Fibroblast of mammary gland (primary cell): ENCODE results near the gene PSMA5.

Experiments
- DNase-seq: peaks from one replicate; pipeline ENCODE4 v3.0.0-alpha.2; 2010; ENCODE audit warnings: low read depth
- H3K4me3 ChIP-seq: 2 replicates; pipeline ENCODE4 v1.5.1; 2011; ENCODE audit warnings: low read depth, mild to moderate bottlenecking, low read length, moderate library complexity; ENCODE audit not compliant: control insufficient read depth
- CTCF ChIP-seq: conservative IDR thresholded peaks from 2 replicates; pipeline ENCODE4 v1.5.1; 2011; ENCODE audit warnings: low read depth, low read length, inconsistent platforms; ENCODE audit not compliant: control insufficient read depth, insufficient read depth

Gene PSMA5

GRCh38 chr1:109388208-109388711 lies 38.0 kb downstream of the PSMA5 start:
- no peak for TF ChIP-seq CTCF
- DNase-seq: no peak

GRCh38 chr1:109386054-109386717 lies 40.1 kb downstream of the PSMA5 start:
- TF ChIP-seq CTCF: no peak
- DNase-seq: no peak
- no peak overlapping the region for H3K4me3 ChIP-seq

More at GRCh38 chr1:109388208-109388711, 38.0 kb downstream of the PSMA5 start:
- H3K4me3 ChIP-seq: no peak overlapping the region

GRCh38 chr1:109385417-109385816 lies 40.8 kb downstream of the PSMA5 start:
- no peak for DNase-seq
- no peak for TF ChIP-seq CTCF
- H3K4me3 ChIP-seq: no peak overlapping the region

GRCh38 chr1:109383854-109384253 lies 42.4 kb downstream of the PSMA5 start:
- TF ChIP-seq CTCF: no peak
- no peak overlapping the region for H3K4me3 ChIP-seq
- peak; percentile 45 for DNase-seq

- TF ChIP-seq CTCF: no peak
- DNase-seq: no peak
- H3K4me3 ChIP-seq: no peak overlapping the region
Measured at GRCh38 chr1:109383087-109383779, 43.0 kb downstream of the PSMA5 start.

GRCh38 chr1:109381573-109381972 lies 44.7 kb downstream of the PSMA5 start:
- H3K4me3 ChIP-seq: no peak overlapping the region
- no peak for TF ChIP-seq CTCF
- no peak for DNase-seq
